Mucosa of stomach (tissue), 1 donor: ENCODE measurements around the gene TRIM50.
A peak's percentile ranks its signal among the peaks of the same experiment; 100 is the strongest.

Source experiments
- H3K27me3 ChIP-seq: one replicate; pipeline ENCODE4 v1.7.0; 2013; ENCODE audit warnings: mild to moderate bottlenecking, low read length; ENCODE audit not compliant: control insufficient read depth, insufficient read depth
- H3K36me3 ChIP-seq: one replicate; pipeline ENCODE4 v1.7.0; 2013; ENCODE audit warnings: low read length; ENCODE audit not compliant: control insufficient read depth, insufficient read depth
- H3K4me1 ChIP-seq: one replicate; pipeline ENCODE4 v1.7.0; 2013; ENCODE audit warnings: mild to moderate bottlenecking, low read length; ENCODE audit not compliant: control insufficient read depth, insufficient read depth
- H3K4me3 ChIP-seq: one replicate; pipeline ENCODE4 v1.7.0; 2013; ENCODE audit warnings: low read length
- H3K9ac ChIP-seq: one replicate; pipeline ENCODE4 v1.7.0; 2013; ENCODE audit warnings: mild to moderate bottlenecking, low read length, moderate library complexity
- H3K9me3 ChIP-seq: one replicate; pipeline ENCODE4 v1.7.0; 2013; ENCODE audit warnings: mild to moderate bottlenecking, low read length, moderate library complexity; ENCODE audit not compliant: control insufficient read depth
- donor health status: Pancreatic carcinoma.

The TRIM50 gene

DNA sequence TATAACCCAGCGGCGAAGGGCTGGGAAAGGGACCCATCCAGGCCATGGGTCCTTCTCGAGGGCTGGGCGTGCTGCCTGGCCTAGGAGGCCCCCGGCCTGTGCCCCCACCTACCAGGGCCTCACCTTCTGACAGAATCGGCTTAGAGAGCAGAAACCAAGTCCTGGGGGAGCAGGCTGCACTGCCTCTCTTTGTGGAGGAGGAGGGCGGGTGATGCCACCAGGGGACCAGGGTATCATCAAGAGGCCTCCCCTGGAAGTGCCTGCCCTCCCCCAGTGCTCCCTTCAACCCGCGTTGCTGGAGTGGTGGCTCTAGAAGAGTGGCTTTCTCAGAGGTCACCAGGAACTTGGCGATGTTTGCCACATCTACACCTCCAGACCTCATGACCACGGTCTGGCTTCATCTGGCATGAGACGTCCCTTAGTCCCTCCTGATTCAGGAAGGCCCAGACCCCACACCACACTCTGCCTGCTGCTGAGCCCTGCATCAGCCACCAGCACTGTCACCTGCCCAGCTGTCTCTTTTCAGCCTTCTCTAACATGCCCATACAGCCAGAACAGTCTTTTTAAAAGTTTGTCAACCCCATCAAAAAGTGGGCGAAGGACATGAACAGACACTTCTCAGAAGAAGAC, 32.0 kb upstream of the TRIM50 start:
- H3K9me3 ChIP-seq: no peaks in the 10 kb centered on the region
- H3K36me3 ChIP-seq: no peaks in the 10 kb centered on the region
- H3K9ac ChIP-seq: no peak overlapping the region
- peaks cover 8% of the 10 kb centered on the region for H3K4me1 ChIP-seq
- H3K27me3 ChIP-seq: no peaks in the 10 kb centered on the region
- H3K4me3 ChIP-seq: no peak overlapping the region

DNA sequence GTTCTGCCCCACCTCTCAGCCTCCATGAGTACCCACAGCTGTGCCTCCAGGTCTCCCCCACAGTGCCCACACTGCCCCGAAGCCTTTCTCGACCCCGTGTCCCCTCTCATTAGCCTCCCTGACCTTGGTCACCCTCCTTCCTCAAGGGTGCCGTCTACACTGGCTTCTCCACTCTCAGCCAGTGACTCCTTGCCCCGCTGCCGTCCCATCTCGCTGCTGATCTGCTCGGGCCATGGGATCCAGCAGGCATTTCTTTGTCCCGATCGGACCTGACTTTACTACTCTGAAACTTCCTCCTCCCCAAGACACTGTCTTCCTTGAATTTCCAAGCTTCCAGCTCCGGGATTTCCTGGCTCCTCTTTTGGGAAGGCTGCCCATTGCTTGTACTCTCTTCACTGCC, 31.4 kb upstream of the TRIM50 start:
- H3K4me3 ChIP-seq: no peak overlapping the region
- H3K9ac ChIP-seq: no peak overlapping the region
- H3K4me1 ChIP-seq: peaks cover 8% of the 10 kb centered on the region
- H3K36me3 ChIP-seq: no peaks in the 10 kb centered on the region
- no peaks in the 10 kb centered on the region for H3K27me3 ChIP-seq
- no peaks in the 10 kb centered on the region for H3K9me3 ChIP-seq

DNA sequence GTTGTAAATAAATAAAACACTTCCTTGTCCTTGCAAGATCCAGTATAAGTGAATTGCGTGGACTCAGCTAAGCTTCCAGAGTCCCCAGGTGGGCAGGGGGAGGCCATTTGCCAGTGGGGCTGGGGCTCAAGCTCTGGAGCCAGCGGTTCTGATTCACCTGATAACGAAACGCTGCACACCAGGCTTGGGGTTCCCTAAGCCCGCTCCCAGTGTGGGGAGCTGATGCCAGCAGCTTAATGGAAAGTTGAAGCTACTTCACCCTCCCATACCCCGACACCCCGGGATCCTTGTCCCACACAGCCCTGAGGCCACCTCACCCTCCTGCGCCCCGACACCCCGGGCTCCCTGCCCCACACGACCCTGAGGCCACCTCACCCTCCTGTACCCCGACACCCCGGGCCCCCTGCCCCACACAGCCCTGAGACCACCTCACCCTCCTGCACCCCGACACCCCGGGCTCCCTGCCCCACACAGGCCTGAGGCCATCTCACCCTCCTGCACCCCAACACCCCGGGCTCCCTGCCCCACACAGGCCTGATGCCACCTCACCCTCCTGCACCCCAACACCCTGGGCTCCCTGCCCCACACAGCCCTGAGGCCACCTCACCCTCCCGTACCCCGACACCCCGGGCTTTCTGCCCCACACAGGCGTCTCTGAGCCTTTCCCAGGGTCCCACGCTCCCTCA, 30.9 kb upstream of the TRIM50 start:
- Histone ChIP-seq H3K36me3 (no peaks in the 10 kb centered on the region), H3K9ac (peak overlapping the region; percentile 27), H3K4me3 (peak overlapping the region; percentile 0), H3K27me3 (no peaks in the 10 kb centered on the region), H3K4me1 (peaks cover 8% of the 10 kb centered on the region), H3K9me3 (no peaks in the 10 kb centered on the region)

DNA sequence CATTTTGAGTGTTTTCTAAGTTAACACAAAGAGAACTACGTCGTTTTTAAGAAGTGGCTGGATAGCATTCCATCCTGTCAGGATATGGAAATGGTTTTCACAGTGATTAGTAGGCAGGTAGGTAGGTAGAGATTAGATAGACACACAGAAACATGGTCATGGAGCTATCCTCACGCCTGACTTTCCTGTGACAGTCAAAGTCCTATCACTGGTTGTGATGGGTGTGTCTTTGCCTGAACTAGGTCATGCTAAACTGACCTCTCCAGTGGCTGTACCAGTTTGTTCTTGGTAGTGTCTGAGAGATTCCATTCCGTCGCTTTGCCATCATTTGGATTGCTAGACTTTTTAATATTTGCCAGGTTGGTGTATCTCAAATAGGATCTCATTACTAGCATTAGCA, 28.3 kb upstream of the TRIM50 start:
- H3K9ac ChIP-seq: no peak overlapping the region
- no peak overlapping the region for H3K4me3 ChIP-seq
- no peaks in the 10 kb centered on the region for H3K36me3 ChIP-seq
- no peaks in the 10 kb centered on the region for H3K9me3 ChIP-seq
- H3K4me1 ChIP-seq: peaks cover 8% of the 10 kb centered on the region
- H3K27me3 ChIP-seq: no peaks in the 10 kb centered on the region

DNA sequence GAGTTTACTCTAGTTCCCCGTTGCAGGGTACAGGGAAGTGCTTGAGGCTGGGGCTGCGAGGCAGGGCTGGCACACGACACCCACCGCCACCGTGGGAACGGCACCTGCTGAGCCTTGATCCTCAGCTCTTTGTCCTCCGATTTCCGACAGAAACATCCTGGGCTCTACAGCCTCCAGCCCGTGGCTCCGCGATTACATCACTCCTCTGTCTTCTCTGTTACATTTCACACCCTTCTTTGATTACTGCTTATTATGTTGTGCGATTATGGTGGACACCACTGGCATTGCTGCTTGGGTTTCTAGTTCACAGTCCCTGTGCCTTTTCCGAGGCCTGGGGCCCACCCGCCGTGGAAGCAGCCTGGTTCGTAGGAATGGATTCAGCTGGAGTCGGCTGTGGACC, 26.9 kb upstream of the TRIM50 start:
- no peak overlapping the region for H3K4me3 ChIP-seq
- no peaks in the 10 kb centered on the region for H3K36me3 ChIP-seq
- H3K27me3 ChIP-seq: no peaks in the 10 kb centered on the region
- peaks cover 8% of the 10 kb centered on the region for H3K4me1 ChIP-seq
- no peak overlapping the region for H3K9ac ChIP-seq
- no peaks in the 10 kb centered on the region for H3K9me3 ChIP-seq

DNA sequence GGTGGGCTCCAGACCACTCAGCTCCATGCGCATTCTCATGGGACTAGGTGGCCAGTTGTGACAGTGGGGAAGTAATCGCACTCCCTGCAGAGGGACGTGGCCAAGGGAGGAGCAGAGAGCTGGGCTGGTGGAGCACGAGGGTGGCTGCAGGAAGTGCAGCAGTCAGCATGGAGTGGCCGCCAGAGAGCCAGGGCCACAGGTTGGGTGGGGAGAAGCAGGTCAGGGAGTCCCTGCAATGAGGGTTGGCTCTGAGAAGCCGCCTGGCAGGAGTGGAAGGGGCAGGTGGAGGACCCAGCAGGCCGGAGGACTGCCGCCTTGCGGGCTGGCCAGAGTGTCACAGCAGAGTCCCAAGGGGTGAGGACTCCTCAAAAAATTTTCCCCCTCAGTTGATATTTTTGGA, 26.3 kb upstream of the TRIM50 start:
- no peaks in the 10 kb centered on the region for H3K9me3 ChIP-seq
- H3K4me3 ChIP-seq: no peak overlapping the region
- no peaks in the 10 kb centered on the region for H3K27me3 ChIP-seq
- peaks cover 8% of the 10 kb centered on the region for H3K4me1 ChIP-seq
- H3K9ac ChIP-seq: no peak overlapping the region
- H3K36me3 ChIP-seq: no peaks in the 10 kb centered on the region

DNA sequence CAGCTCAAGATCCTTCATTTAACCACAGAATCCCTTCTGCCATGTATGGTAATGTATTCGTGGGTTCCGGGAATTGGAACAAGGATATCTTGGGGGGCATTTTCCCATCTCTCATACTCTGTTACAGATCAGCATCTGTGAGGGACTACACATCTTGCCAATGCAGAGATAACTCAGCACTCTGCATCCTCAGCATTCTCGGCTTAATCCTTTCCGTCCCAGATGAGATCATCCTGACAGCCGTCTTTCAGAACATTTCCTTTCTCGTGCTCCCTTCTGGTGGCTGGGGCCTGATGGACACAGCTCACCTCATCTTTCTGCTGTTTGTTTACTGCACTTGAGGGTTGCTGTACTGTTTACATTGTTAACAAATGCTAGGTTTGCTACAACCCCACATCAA, 25.4 kb upstream of the TRIM50 start:
- no peaks in the 10 kb centered on the region for H3K27me3 ChIP-seq
- H3K4me1 ChIP-seq: no peaks in the 10 kb centered on the region
- H3K9me3 ChIP-seq: no peaks in the 10 kb centered on the region
- no peak overlapping the region for H3K4me3 ChIP-seq
- no peak overlapping the region for H3K9ac ChIP-seq
- no peaks in the 10 kb centered on the region for H3K36me3 ChIP-seq

DNA sequence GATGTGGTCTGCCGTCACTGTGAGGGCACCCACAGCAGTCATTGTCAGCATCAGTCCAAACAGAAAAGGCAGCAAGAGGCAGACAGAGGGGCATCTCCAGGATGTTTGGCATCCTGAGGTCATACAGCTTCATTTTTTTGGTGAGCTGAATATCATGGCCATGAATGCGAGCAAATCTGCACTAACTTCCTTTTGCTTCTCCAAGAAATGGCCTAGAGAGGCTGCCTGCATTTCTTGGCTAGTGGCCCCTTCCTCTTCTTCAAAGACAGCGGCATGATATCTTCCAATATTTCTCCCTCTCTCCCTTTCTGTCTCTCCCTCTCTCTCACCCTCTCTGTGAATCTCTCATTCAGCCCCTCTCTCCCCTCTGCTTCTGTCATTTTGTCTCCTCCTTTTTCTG, 24.9 kb upstream of the TRIM50 start:
- Histone ChIP-seq H3K9ac (no peak overlapping the region), H3K27me3 (no peaks in the 10 kb centered on the region), H3K9me3 (no peaks in the 10 kb centered on the region), H3K4me1 (no peaks in the 10 kb centered on the region), H3K36me3 (no peaks in the 10 kb centered on the region), H3K4me3 (no peak overlapping the region)

DNA sequence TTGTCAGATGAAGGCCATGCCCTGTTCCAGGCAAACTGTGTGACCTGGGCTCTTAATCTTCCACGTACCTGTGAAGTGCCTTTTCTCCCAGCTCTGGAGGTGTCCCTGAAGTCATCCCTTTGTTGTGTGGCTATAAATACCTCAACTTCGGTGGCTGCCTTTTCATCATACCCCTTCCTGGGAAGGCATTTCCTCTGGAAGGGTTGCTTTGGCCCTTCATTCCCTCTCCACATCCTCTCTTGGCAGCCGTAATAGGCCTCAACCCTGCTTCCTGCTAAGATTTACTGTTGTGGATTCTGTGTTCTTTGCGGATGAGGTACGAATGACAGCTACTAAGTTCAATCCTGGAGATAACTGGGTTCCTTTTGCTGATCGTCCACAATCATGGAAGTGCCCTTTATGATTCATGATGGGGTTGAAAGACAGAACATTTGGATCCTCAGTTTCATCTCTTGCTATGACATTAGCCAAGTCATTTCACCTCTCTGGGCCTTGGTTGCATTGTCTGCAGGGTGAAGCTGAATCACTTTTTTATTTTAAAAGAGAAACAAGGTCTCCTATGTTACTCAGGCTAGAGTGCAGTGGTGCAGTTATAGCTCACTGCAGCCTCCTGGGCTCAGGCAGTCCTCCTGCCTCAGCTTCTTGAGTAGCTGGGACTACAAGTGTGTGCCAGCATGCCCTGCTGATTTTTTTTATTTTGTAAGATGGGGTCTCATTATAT, 23.7 kb upstream of the TRIM50 start:
- Histone ChIP-seq H3K9ac (no peak overlapping the region), H3K27me3 (no peaks in the 10 kb centered on the region), H3K36me3 (no peaks in the 10 kb centered on the region), H3K9me3 (no peaks in the 10 kb centered on the region), H3K4me3 (no peak overlapping the region), H3K4me1 (no peaks in the 10 kb centered on the region)

DNA sequence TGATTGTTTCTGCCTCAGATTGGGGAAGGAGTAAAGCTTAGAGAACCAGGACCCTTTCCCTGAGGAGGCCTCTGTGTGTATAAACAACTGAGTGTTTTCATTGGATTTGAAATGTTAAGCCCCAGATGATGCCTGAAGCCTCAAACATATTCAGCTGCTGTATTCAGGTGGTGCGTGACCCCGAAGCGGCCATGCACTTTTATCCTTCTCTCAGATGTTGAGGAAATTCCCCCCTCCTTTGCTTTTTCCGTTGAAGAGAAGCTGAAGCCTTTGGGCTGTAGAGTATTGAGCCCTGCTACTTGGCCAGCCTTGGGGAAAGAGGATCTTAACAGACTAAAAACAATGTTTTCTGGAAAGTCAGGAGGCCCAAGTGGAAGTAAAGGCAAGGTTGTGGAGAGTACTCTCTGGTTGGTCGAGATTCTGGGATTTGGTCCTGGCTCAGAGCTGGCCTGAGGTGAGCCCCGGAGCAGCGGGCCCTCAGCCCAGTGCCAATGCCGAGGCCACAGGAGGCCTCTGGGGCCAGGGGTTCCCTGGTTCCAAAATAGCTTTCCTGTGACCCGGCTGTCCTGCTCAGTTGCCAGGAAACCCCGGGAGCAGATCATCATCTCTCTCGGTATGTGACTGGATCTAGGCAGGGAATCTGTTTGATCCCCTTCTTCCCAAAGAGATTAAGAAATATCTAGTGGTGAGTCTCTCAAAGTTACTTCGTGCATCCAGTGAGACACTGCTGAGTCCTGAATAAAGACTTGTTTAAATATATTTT, 22.6 kb upstream of the TRIM50 start:
- Histone ChIP-seq H3K9ac (no peak overlapping the region), H3K27me3 (no peaks in the 10 kb centered on the region), H3K36me3 (no peaks in the 10 kb centered on the region), H3K4me3 (no peak overlapping the region), H3K9me3 (no peaks in the 10 kb centered on the region), H3K4me1 (no peaks in the 10 kb centered on the region)

DNA sequence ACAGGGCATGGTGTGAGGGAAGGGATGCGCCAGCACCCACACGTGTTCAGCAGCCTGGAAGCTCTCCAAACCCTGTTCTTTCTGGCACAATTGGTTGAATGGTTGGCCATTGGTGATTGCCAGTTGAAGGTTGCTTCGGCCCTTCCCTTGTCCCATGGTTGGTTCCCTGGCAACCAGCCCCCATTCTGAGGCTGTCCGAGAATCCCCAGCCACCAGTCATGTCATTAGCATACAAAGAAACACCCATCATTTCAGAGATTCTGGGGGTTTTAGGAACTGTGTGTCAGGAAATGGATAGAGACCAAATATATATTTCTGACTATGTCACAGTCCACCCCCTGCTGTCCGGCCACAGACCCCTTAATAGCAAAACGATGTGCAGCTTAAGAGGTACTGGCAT, 21.9 kb upstream of the TRIM50 start:
- Histone ChIP-seq H3K9me3 (no peaks in the 10 kb centered on the region), H3K4me1 (no peaks in the 10 kb centered on the region)

DNA sequence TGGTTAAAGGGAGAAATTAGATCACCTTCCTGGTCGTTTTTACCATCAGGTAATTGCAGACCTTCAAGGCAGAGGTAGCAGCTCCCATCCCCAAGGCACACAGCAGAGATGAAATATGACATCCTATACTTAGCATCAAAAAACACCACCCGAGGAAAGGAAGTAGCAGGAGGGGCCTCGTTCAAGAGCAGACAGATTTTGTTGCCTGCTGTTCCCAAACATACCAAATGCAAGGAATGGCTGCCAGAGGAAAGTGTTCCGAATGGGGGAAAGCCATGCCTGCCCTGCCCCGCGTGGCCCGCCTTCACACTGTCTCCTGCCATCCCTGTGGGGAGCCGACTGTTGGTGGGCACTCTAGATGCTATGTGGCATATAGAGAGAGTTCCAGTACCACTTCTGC, 18.1 kb upstream of the TRIM50 start:
- H3K9me3 ChIP-seq: no peaks in the 10 kb centered on the region
- no peaks in the 10 kb centered on the region for H3K4me1 ChIP-seq
- H3K36me3 ChIP-seq: no peaks in the 10 kb centered on the region
- no peaks in the 10 kb centered on the region for H3K27me3 ChIP-seq
- no peak overlapping the region for H3K4me3 ChIP-seq
- H3K9ac ChIP-seq: no peak overlapping the region

More for the DNA sequence above, 21.9 kb upstream of the TRIM50 start:
- no peak overlapping the region for H3K4me3 ChIP-seq
- H3K27me3 ChIP-seq: no peaks in the 10 kb centered on the region
- H3K9ac ChIP-seq: no peak overlapping the region
- H3K36me3 ChIP-seq: no peaks in the 10 kb centered on the region
